ENCODE measurements around the gene PRPF19.
"Not testable (repeated sequence)": the region's sequence is repeated elsewhere in the genome, so short reads cannot be mapped to it uniquely, and the experiment has no call there.

The PRPF19 gene

GRCh38 chr11:60912851-60913528 is 6.6 kb upstream of the PRPF19 start:
- no peak for DNase-seq (ENCODE audit: low spot score)
- ChIA-PET POLR2A (ENCODE audit: low non-redundant PET) (no interaction called here), CTCF (interaction anchor here (0.7 to 1.1 kb wide), 2 partner anchors 13 to 1854 kb away, joined by 4 read pairs; no protein-coding TSS in a partner anchor)
- H3K27ac ChIP-seq: peak overlapping the region; percentile 89
- no peak for TF ChIP-seq CTCF (conservative IDR thresholded peaks at IDR 0.05; ENCODE audit: low read depth)

GRCh38 chr11:60912223-60912850 is 6.0 kb upstream of the PRPF19 start:
- POLR2A ChIA-PET (ENCODE audit: low non-redundant PET): no interaction called here
- no peak for TF ChIP-seq CTCF (conservative IDR thresholded peaks at IDR 0.05; ENCODE audit: low read depth)

GRCh38 chr11:60910711-60911380 is 4.5 kb upstream of the PRPF19 start:
- TF ChIP-seq CTCF (conservative IDR thresholded peaks at IDR 0.05; ENCODE audit: low read depth): no peak
- H3K27ac ChIP-seq: no peak overlapping the region
- no peak for DNase-seq (ENCODE audit: low spot score)
- POLR2A ChIA-PET (ENCODE audit: low non-redundant PET): no interaction called here
- CTCF ChIA-PET: no interaction called here

More at GRCh38 chr11:60912223-60912850, 6.0 kb upstream of the PRPF19 start:
- CTCF ChIA-PET: interaction anchor here (0.6 to 1.1 kb wide), 3 partner anchors 12 to 1854 kb away, joined by 4 read pairs; no protein-coding TSS in a partner anchor
- H3K27ac ChIP-seq: no peak overlapping the region
- no peak for DNase-seq (ENCODE audit: low spot score)

- ChIA-PET CTCF (no interaction called here), POLR2A (ENCODE audit: low non-redundant PET) (no interaction called here)
- H3K27ac ChIP-seq: no peak overlapping the region
- DNase-seq (ENCODE audit: low spot score): no peak
- no peak for TF ChIP-seq CTCF (conservative IDR thresholded peaks at IDR 0.05; ENCODE audit: low read depth)
Measured at GRCh38 chr11:60910281-60910687, 3.9 kb upstream of the PRPF19 start.

GRCh38 chr11:60909680-60910280 is 3.4 kb upstream of the PRPF19 start:
- CTCF ChIA-PET; H3K27ac ChIP-seq; DNase-seq (ENCODE audit: low spot score); POLR2A ChIA-PET (ENCODE audit: low non-redundant PET): not testable (repeated sequence)

GRCh38 chr11:60908803-60909202 is 2.4 kb upstream of the PRPF19 start:
- TF ChIP-seq CTCF (conservative IDR thresholded peaks at IDR 0.05; ENCODE audit: low read depth): no peak
- ChIA-PET CTCF (no interaction called here), POLR2A (ENCODE audit: low non-redundant PET) (no interaction called here)
- no peak overlapping the region for H3K27ac ChIP-seq
- no peak for DNase-seq (ENCODE audit: low spot score)

Data from RWPE1 (cell line).